GM12878 (cell line): ENCODE results near the gene ZMIZ1. TPM values are rescaled to one million over a fixed set of nuclear protein-coding genes. Genes with fewer than 3 reads are reported as not detected.

ENCODE experiments used
- ATAC-seq: fragments of 200-7000 bp; cut with Tn5 transposase; 3 replicates; pipeline ENCODE4 v1.9.1; 2020; ENCODE audit warnings: mild to moderate bottlenecking, moderate library complexity
- BruUV-seq: library from RNA; stranded (reverse); fragments of 400-500 nt; replicated peaks from 2 replicates; lab custom pipeline; 2021; lab: Mats Ljungman, UMichigan
- CTCF ChIA-PET: fragments of 300-600 bp; sonication (Branson Sonifier 250); formaldehyde crosslinking; extraction: SDS; loops from one replicate; lab custom pipeline; 2021; ENCODE audit warnings: inconsistent platforms; lab: Yijun Ruan, JAX
- POLR2A ChIA-PET: fragments of 350-600 bp; formaldehyde crosslinking; extraction: SDS; loops from one replicate; lab custom pipeline; 2021; ENCODE audit warnings: inconsistent platforms; lab: Charles Lee
- RAD21 ChIA-PET: fragments of 300-600 bp; sonication (Branson Sonifier 250); formaldehyde crosslinking; loops from one replicate; lab custom pipeline; 2023; ENCODE audit warnings: antibody characterized with exemption; ENCODE audit not compliant: unreplicated experiment; lab: Charles Lee
- SMC1A ChIA-PET: fragments of 300-600 bp; sonication (Branson Sonifier 250); formaldehyde crosslinking; loops from one replicate; lab custom pipeline; 2023; ENCODE audit not compliant: unreplicated experiment, uncharacterized antibody; lab: Charles Lee
- DNase-seq: peaks from one replicate; pipeline ENCODE4 v3.0.0-alpha.2; 2011; ENCODE audit warnings: low read depth, low spot score
- FAIRE-seq: peaks from 3 replicates; lab custom pipeline; 2011; peaks lifted over from hg19 to GRCh38; lab: Jason Lieb, UNC
- H2AFZ ChIP-seq: 2 replicates; pipeline ENCODE4 v1.6.0; 2011; ENCODE audit warnings: low read depth, low read length, control low read depth; ENCODE audit not compliant: control insufficient read depth
- H3K27ac ChIP-seq: 2 replicates; pipeline ENCODE4 v1.5.1; 2011; ENCODE audit warnings: control low read depth; ENCODE audit not compliant: control insufficient read depth, insufficient read depth
- H3K27me3 ChIP-seq, 2 experiments: replicated peaks in 1 of 2; 2 replicates each; pipeline versions ENCODE4 v1.6.0 to v1.6.1; 2011; ENCODE audit warnings: low read length in 1 of 2; ENCODE audit not compliant: control insufficient read depth in 2 of 2, insufficient read depth in 2 of 2
- H3K36me3 ChIP-seq, 2 experiments: 2 replicates each; pipeline ENCODE4 v1.5.1; 2011; ENCODE audit warnings: low read length in 1 of 2; ENCODE audit not compliant: control insufficient read depth in 2 of 2, insufficient read depth in 2 of 2
- H3K4me1 ChIP-seq: 2 replicates; pipeline ENCODE4 v1.6.1; 2011; ENCODE audit warnings: mild to moderate bottlenecking, low read length, moderate library complexity, mixed read lengths; ENCODE audit not compliant: control insufficient read depth, insufficient read depth
- H3K4me2 ChIP-seq: 2 replicates; pipeline ENCODE4 v1.6.0; 2011; ENCODE audit warnings: control low read depth; ENCODE audit not compliant: control insufficient read depth, insufficient read depth
- H3K4me3 ChIP-seq: fragments of 200-600 bp; sonication (generic); 2 replicates; pipeline ENCODE4 v1.5.1; 2016
- H3K79me2 ChIP-seq: 2 replicates; pipeline ENCODE4 v1.6.0; 2011; ENCODE audit warnings: low read length; ENCODE audit not compliant: control insufficient read depth, insufficient read depth
- H3K9ac ChIP-seq: 2 replicates; pipeline ENCODE4 v1.8.0; 2011; ENCODE audit warnings: low read length, control low read depth, mixed read lengths; ENCODE audit not compliant: control insufficient read depth, insufficient read depth
- H3K9me3 ChIP-seq: replicated peaks from 3 replicates; pipeline ENCODE4 v1.5.1; 2011; ENCODE audit warnings: mild to moderate bottlenecking, low read length; ENCODE audit not compliant: control insufficient read depth, insufficient read depth
- H4K20me1 ChIP-seq: 2 replicates; pipeline ENCODE4 v1.6.0; 2011; ENCODE audit not compliant: control insufficient read depth, insufficient read depth
- ASH2L ChIP-seq: fragments of 300-600, 200-600 bp; sonication (generic); IDR thresholded peaks from 2 replicates; pipeline ENCODE4 v1.6.1; 2017; ENCODE audit warnings: low read depth, mild to moderate bottlenecking, borderline replicate concordance
- HSF1 ChIP-seq: fragments of 150-350 bp; IDR thresholded peaks from 2 replicates; pipeline ENCODE4 v1.6.1; 2014; ENCODE audit warnings: mild to moderate bottlenecking, low read depth, low read length
- NR2C1 ChIP-seq: fragments of 450-650 bp; IDR thresholded peaks from 2 replicates; pipeline ENCODE4 v1.6.1; 2017; ENCODE audit warnings: antibody characterized with exemption, mild to moderate bottlenecking, moderate library complexity
- POLR2A ChIP-seq: IDR thresholded peaks from 2 replicates; pipeline ENCODE4 v1.6.1; 2011; ENCODE audit warnings: low read depth, mild to moderate bottlenecking, low read length
- POLR2AphosphoS5 ChIP-seq: IDR thresholded peaks from 2 replicates; pipeline ENCODE4 v1.6.1; 2011; ENCODE audit warnings: mild to moderate bottlenecking, low read length, inconsistent platforms
- PRDM15 ChIP-seq: fragments of 450-650 bp; formaldehyde crosslinking; IDR thresholded peaks from 2 replicates; pipeline ENCODE4 v1.4.0; 2020; ENCODE audit warnings: mild to moderate bottlenecking, moderate library complexity
- WGBS: methylation state at CpG from one replicate; pipeline ENCODE4 v1.1.6; 2016; ENCODE audit warnings: low lambda C conversion rate; ENCODE audit not compliant: insufficient replicate concordance, insufficient coverage; ENCODE audit errors: missing lambda C conversion rate; 5-methylcytosine and 5-hydroxymethylcytosine counted together
- in situ Hi-C: fragments of 300-500 bp; cut with MboI; formaldehyde crosslinking; loops from 9 replicates; pipeline ENCODE4 v1.14.3; 2018; ENCODE audit warnings: mixed read lengths
- intact Hi-C: fragments of 100-400 bp; cut with micrococcal nuclease; formaldehyde crosslinking; loops from one replicate; pipeline ENCODE4 v1.14.2; 2022; ENCODE audit not compliant: unreplicated experiment
- polyA plus RNA-seq, 11 experiments: library from polyadenylated mRNA; depleted of rRNA in 4 of 11; unstranded in 6 of 11; stranded (reverse) in 5 of 11; fragments of >200 nt; fragmentation: Nextera tagmentation in 4 of 11; fragmentation: Illumina TruSeq in 1 of 11; extraction: Ambion mirVana in 4 of 11; extraction: Trizol in 1 of 11; gene quantifications; 1 replicate in 1 of 11; 2 replicates in 10 of 11; pipeline versions ENCODE4 v1.2.1 to v1.2.3, GENCODE V29; 2011 to 2016; ENCODE audit warnings: inconsistent platforms in 2 of 11, missing spikeins in 2 of 11, low read depth in 1 of 11
- total RNA-seq, 4 experiments: library from RNA; depleted of rRNA in 3 of 4; stranded (reverse); fragments of >200 nt in 3 of 4; fragmentation: Illumina TruSeq in 1 of 4; extraction: Trizol in 1 of 4; gene quantifications; 2 replicates each; pipeline versions ENCODE4 v1.2.1 to v1.2.3, GENCODE V29; 2013 to 2021

The ZMIZ1 gene
- total and polyA plus RNA-seq, 10 of the 15 experiments (the other 5 are each of a cell fraction or from before 2014, with no cell fraction given) = 3.1 to 82.3 (median 14.9) TPM

- no peak for ATAC-seq
- no peak for DNase-seq
- Histone ChIP-seq H3K36me3 (peaks cover 34 to 75% of the 10 kb centered on the region in 2 experiments), H3K9ac (no peak overlapping the region), H2AFZ (no peak overlapping the region), H3K9me3 (no peaks in the 10 kb centered on the region), H3K4me2 (no peak overlapping the region), H3K27me3 (no peaks in the 10 kb centered on the region), H3K27ac (no peak overlapping the region), H3K4me1 (peaks cover 8% of the 10 kb centered on the region), H3K79me2 (no peaks in the 10 kb centered on the region), H4K20me1 (no peaks in the 10 kb centered on the region), H3K4me3 (no peak overlapping the region)
- in situ Hi-C loops (no loop called here), intact Hi-C loops (no loop called here)
- POLR2A ChIA-PET = no interaction called here
- 98% methylated on average over 24 of the region's 27 CpGs for WGBS
- SMC1A ChIA-PET = interaction anchor here (1.3 kb wide), 1 partner anchor 18 kb away, joined by 3 read pairs; no protein-coding TSS in a partner anchor
- no peak for TF ChIP-seq HSF1
- no peak for TF ChIP-seq PRDM15 (CRISPR knock-in tag)
- no peak for TF ChIP-seq POLR2A
- no peak for TF ChIP-seq NR2C1
- no peak for TF ChIP-seq ASH2L
- peak; percentile 39; the same call in 1 of the 2 replicates for TF ChIP-seq POLR2AphosphoS5
- BruUV-seq = no TSS peak
- RAD21 ChIA-PET = no interaction called here
- no peak for FAIRE-seq
- CTCF ChIA-PET = no interaction called here
These were observed 229.9 kb downstream of the ZMIZ1 start for GRCh38 chr10:79298403-79299244.
